Tibial nerve (tissue), 4 donors: ENCODE results near the gene CFAP20DC. TPM values are rescaled to one million over a fixed set of nuclear protein-coding genes. Genes with fewer than 3 reads are reported as not detected.
"Not testable (repeated sequence)": the region's sequence is repeated elsewhere in the genome, so short reads cannot be mapped to it uniquely, and the experiment has no call there.

Experiments used
- DNase-seq, 2 donors: peaks; one replicate each; pipeline ENCODE4 v3.0.0-alpha.2; 2019; ENCODE audit warnings: low spot score in 2 of 2
- H3K27ac ChIP-seq, 4 donors: fragments of 200-600 bp; sonication (generic) in 3 of 4; one replicate each; pipeline ENCODE4 v1.5.1; 2017 to 2019; ENCODE audit warnings: mild to moderate bottlenecking in 1 of 4
- H3K27me3 ChIP-seq, 2 donors: fragments of 200-600 bp; sonication (generic) in 1 of 2; one replicate each; pipeline versions ENCODE4 v1.5.1 to v1.6.0; 2017 to 2019
- H3K36me3 ChIP-seq, 3 donors: fragments of 200-600 bp; sonication (generic); one replicate each; pipeline ENCODE4 v1.5.1; 2018 to 2019
- H3K4me1 ChIP-seq, 4 donors: fragments of 200-600 bp; sonication (generic) in 3 of 4; one replicate each; pipeline ENCODE4 v1.5.1; 2017 to 2019
- H3K4me3 ChIP-seq, 4 donors: fragments of 200-600 bp; sonication (generic) in 3 of 4; one replicate each; pipeline ENCODE4 v1.5.1; 2017 to 2019; ENCODE audit warnings: mild to moderate bottlenecking in 1 of 4, moderate library complexity in 1 of 4
- H3K9me3 ChIP-seq, 4 donors: fragments of 200-600 bp; sonication (generic) in 3 of 4; one replicate each; pipeline ENCODE4 v1.5.1; 2017 to 2019
- EP300 ChIP-seq, 2 donors: sonication (generic); formaldehyde crosslinking; IDR thresholded peaks; one replicate each; pipeline ENCODE4 v1.6.1; 2017; ENCODE audit warnings: antibody characterized with exemption in 2 of 2, mild to moderate bottlenecking in 1 of 2
- POLR2A ChIP-seq, 2 donors: fragments of 450-650 bp; IDR thresholded peaks; one replicate each; pipeline ENCODE4 v1.6.1; 2017; ENCODE audit warnings: antibody characterized with exemption in 2 of 2, mild to moderate bottlenecking in 2 of 2, moderate library complexity in 2 of 2
- WGBS, 2 donors: methylation state at CpG; one replicate each; pipeline ENCODE4 v1.1.5; 2018; 5-methylcytosine and 5-hydroxymethylcytosine counted together
- total RNA-seq, 4 donors: library from RNA; depleted of rRNA; stranded (reverse); fragments of >200 nt; gene quantifications; one replicate each; pipeline ENCODE4 v1.1.0, GENCODE V29; 2016
- TF ChIP-seq, protein P1 (sequence below), 5 experiments: fragments of 200-600 bp in 3 of 5; fragments of 450-650 bp in 2 of 5; sonication (generic) in 3 of 5; IDR thresholded peaks; one replicate each; pipeline ENCODE4 v1.5.1; 2016 to 2019; ENCODE audit warnings: antibody characterized with exemption in 5 of 5, mild to moderate bottlenecking in 3 of 5, moderate library complexity in 2 of 5

The CFAP20DC gene
- total RNA-seq, 4 donors from 2014 or later, result 1.3 to 2.0 (median 1.7) TPM

DNA sequence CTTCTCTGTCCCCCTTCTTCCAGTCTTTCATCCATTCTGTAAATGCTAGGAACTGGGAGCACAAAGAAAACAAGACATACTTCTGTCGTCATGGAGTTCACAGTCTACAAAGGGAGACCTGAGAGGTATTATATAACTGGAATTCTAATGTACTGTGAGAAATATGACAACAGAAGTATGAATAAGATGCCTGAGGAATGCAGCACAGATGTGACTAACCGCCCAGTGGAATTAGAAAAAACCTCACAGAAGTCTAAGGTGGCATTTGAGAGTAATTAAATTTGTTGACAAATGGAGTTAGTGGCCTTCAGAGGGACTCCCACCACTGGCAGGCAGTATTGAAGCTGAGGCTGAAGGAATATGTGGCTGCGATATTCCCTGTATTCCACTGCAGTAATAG, 214.7 kb downstream of the CFAP20DC start:
- H3K27me3 ChIP-seq, result no peaks in the 10 kb centered on the region
- WGBS, 2 donors, result 70 to 86% methylated on average over 3 of the region's 3 CpGs

DNA sequence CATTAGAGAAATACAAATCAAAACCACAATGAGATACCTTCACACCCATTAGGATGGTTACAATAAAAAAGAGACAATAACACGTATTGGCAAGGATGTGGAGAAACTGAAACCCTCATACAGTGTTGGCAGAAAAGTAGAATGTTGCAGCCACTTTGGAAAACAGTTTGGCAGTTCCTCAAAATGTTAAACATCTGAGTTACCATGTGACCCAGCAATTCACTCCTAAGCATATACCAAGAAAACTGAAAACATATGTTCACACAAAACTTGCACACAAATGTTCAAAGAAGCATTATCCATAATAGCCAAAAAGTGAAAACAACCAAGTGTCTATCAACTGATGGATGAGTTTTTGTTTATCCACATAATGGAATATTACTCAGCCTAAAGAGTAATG, 216.3 kb downstream of the CFAP20DC start:
- no peak for TF ChIP-seq POLR2A (IDR thresholded peaks at IDR 0.05)
- no peak for TF ChIP-seq EP300 (IDR thresholded peaks at IDR 0.05)
- TF ChIP-seq, protein P1, sequence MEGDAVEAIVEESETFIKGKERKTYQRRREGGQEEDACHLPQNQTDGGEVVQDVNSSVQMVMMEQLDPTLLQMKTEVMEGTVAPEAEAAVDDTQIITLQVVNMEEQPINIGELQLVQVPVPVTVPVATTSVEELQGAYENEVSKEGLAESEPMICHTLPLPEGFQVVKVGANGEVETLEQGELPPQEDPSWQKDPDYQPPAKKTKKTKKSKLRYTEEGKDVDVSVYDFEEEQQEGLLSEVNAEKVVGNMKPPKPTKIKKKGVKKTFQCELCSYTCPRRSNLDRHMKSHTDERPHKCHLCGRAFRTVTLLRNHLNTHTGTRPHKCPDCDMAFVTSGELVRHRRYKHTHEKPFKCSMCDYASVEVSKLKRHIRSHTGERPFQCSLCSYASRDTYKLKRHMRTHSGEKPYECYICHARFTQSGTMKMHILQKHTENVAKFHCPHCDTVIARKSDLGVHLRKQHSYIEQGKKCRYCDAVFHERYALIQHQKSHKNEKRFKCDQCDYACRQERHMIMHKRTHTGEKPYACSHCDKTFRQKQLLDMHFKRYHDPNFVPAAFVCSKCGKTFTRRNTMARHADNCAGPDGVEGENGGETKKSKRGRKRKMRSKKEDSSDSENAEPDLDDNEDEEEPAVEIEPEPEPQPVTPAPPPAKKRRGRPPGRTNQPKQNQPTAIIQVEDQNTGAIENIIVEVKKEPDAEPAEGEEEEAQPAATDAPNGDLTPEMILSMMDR (IDR thresholded peaks at IDR 0.05), result no peak
- H3K36me3 ChIP-seq, result no peaks in the 10 kb centered on the region
- DNase-seq, result no peak

More for the DNA sequence above, 214.7 kb downstream of the CFAP20DC start:
- no peaks in the 10 kb centered on the region for H3K4me1 ChIP-seq
- no peak overlapping the region for H3K27ac ChIP-seq
- TF ChIP-seq, protein P1 (IDR thresholded peaks at IDR 0.05), result no peak
- TF ChIP-seq POLR2A (IDR thresholded peaks at IDR 0.05) (no peak), EP300 (IDR thresholded peaks at IDR 0.05) (no peak)
- H3K4me3 ChIP-seq, result no peak overlapping the region
- no peak for DNase-seq
- H3K9me3 ChIP-seq, result no peaks in the 10 kb centered on the region
- no peaks in the 10 kb centered on the region for H3K36me3 ChIP-seq

DNA sequence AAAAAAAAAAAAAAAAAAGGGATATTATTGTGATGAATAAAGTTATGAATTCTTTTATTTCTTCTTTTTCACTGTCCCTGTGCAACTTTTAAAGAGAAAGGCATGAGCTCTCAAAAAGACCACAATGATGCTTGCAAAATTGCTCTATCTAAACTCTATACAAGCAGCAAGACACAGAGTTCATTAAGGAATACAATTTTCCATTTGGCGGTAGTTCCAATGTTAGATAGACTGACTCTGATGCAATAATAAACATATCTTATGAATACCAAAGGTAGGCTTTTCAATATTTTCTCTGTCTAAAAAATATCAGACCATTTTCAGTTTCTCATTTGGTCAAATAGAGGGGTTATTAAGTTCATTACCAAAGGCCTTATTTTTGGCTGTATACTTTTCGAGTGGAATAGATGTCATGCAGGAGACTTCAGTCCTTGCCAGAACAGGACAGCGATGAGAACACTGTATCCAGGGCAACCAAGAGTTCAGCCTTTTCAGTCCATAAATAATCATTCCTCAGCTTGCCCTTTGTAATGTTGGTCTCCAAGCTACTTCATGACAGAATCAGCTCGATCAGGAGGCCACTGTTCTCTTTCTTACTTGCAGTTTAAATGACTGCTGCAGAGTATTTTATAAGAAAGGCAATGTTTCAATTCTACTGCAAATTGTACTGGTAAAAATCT, 220.4 kb downstream of the CFAP20DC start:
- no peaks in the 10 kb centered on the region for H3K4me1 ChIP-seq
- no peak for DNase-seq
- no peak overlapping the region for H3K4me3 ChIP-seq
- no peaks in the 10 kb centered on the region for H3K27me3 ChIP-seq
- H3K36me3 ChIP-seq, result no peaks in the 10 kb centered on the region
- no peaks in the 10 kb centered on the region for H3K9me3 ChIP-seq
- no peak overlapping the region for H3K27ac ChIP-seq
- TF ChIP-seq POLR2A (IDR thresholded peaks at IDR 0.05) (no peak), EP300 (IDR thresholded peaks at IDR 0.05) (no peak)
- TF ChIP-seq, protein P1 (IDR thresholded peaks at IDR 0.05), result no peak
- 43 to 47% methylated on average over 4 of the region's 4 CpGs for WGBS, 2 donors

More for the DNA sequence above, 216.3 kb downstream of the CFAP20DC start:
- no peak overlapping the region for H3K4me3 ChIP-seq
- no peak overlapping the region for H3K27ac ChIP-seq
- no peaks in the 10 kb centered on the region for H3K4me1 ChIP-seq
- no peaks in the 10 kb centered on the region for H3K27me3 ChIP-seq
- 32 to 33% methylated on average over 1 of the region's 1 CpG for WGBS, 2 donors
- no peaks in the 10 kb centered on the region for H3K9me3 ChIP-seq

DNA sequence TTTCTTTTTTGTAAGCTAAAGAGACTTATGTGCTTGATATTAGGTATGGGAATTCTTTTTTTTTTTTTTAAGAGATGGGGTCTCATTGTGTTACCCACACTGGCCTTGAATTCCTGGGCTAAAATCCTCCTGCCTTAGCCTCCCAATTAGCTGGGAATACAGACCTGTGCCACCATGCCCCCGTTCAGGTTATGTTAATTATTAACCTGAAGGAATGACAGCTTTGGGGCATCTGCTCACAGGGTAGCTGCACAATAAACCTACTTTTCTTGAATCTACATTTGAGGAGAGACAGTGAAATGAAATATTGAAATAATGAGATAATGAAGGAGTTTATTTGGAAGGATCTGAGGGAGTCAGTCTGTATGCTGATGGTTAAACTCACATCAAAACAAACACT, 225.0 kb downstream of the CFAP20DC start:
- WGBS, 2 donors, result 77 to 85% methylated on average over 1 of the region's 1 CpG
- H3K27me3 ChIP-seq, result no peaks in the 10 kb centered on the region
- H3K4me1 ChIP-seq, result no peaks in the 10 kb centered on the region
- TF ChIP-seq POLR2A (IDR thresholded peaks at IDR 0.05), result no peak
- TF ChIP-seq, protein P1 (IDR thresholded peaks at IDR 0.05), result no peak
- no peak for TF ChIP-seq EP300 (IDR thresholded peaks at IDR 0.05)
- H3K9me3 ChIP-seq, result no peaks in the 10 kb centered on the region
- no peak overlapping the region for H3K4me3 ChIP-seq
- DNase-seq, result no peak
- H3K27ac ChIP-seq, result no peak overlapping the region
- H3K36me3 ChIP-seq, result no peaks in the 10 kb centered on the region

DNA sequence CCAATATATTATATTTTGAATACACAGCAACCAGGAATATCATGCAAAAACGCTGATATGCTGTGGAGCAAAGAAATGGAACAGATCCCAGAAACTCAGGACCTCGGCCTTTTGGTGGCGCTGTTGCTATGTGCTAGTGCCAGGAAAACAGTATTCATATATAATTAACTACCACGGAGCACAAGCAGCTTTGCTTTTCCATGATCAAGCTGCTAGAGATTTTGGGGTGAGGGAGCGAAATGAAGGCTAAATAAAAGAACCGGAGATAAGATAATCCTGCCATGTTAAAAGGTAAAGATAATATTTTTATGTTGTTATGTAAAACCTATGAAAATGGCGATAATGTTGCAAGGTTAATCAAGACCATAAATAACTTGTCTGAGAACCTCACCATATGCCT, 225.5 kb downstream of the CFAP20DC start:
- Histone ChIP-seq H3K36me3 (no peaks in the 10 kb centered on the region), H3K9me3 (no peaks in the 10 kb centered on the region), H3K27ac (no peak overlapping the region), H3K27me3 (no peaks in the 10 kb centered on the region), H3K4me3 (no peak overlapping the region), H3K4me1 (no peaks in the 10 kb centered on the region)
- TF ChIP-seq POLR2A (IDR thresholded peaks at IDR 0.05) (no peak), EP300 (IDR thresholded peaks at IDR 0.05) (no peak)
- TF ChIP-seq, protein P1 (IDR thresholded peaks at IDR 0.05), result no peak
- DNase-seq, result peak in 1 of 2 donors; percentile 38
- 25 to 29% methylated on average over 7 of the region's 7 CpGs for WGBS, 2 donors

DNA sequence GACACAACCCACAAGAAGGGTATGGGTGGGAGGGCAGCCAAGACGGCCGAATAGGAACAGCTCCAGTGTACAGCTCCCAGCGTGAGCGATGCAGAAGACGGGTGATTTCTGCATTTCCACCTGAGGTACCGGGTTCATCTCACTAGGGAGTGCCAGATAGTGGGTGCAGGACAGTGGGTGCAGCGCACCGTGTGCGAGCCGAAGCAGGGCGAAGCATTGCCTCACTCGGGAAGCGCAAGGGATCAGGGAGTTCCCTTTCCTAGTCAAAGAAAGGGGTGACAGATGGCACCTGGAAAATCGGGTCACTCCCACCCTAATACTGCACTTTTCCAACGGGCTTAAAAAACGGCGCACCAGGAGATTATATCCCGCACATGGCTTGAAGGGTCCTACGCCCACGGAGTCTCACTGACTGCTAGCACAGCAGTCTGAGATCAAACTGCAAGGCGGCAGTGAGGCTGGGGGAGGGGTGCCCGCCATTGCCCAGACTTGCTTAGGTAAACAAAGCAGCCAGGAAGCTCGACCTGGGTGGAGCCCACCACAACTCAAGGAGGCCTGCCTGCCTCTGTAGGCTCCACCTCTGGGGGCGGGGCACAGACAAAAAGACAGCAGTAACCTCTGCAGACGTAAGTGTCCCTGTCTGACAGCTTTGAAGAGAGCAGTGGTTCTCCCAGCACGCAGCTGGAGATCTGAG, 243.1 kb downstream of the CFAP20DC start:
- H3K27me3 ChIP-seq, H3K36me3 ChIP-seq, H3K4me3 ChIP-seq, H3K9me3 ChIP-seq, H3K4me1 ChIP-seq, H3K27ac ChIP-seq, DNase-seq: not testable (repeated sequence)
- WGBS, 2 donors, result 92 to 93% methylated on average over 24 to 26 of the region's 26 CpGs
